IPS-11a (cell line): Measurements from ENCODE around the gene MAN2A2.
"Not testable (repeated sequence)": the region's sequence is repeated elsewhere in the genome, so short reads cannot be mapped to it uniquely, and the experiment has no call there.

Experiments
- H3K4me3 ChIP-seq: one replicate; pipeline ENCODE4 v1.5.1; 2013; ENCODE audit warnings: low read depth, low read length, control low read depth

Gene MAN2A2

GRCh38 chr15:90883526-90883975, 19.6 kb upstream of the MAN2A2 start:
- H3K4me3 ChIP-seq, result no peak overlapping the region

GRCh38 chr15:90883976-90884718, 19.0 kb upstream of the MAN2A2 start, which contains the start of gene FES:
FES (plus strand) TSS chr15:90884504; CDS start chr15:90885046, 542 bp downstream.
- no peak within 1 kb of the TSS for H3K4me3 ChIP-seq

GRCh38 chr15:90884719-90885431, 18.2 kb upstream of the MAN2A2 start:
- no peak overlapping the region for H3K4me3 ChIP-seq

- no peak overlapping the region for H3K4me3 ChIP-seq
Measured at GRCh38 chr15:90885432-90886290, 17.4 kb upstream of the MAN2A2 start.

GRCh38 chr15:90886291-90886614, 16.8 kb upstream of the MAN2A2 start:
- no peak overlapping the region for H3K4me3 ChIP-seq

GRCh38 chr15:90887037-90887481, 16.0 kb upstream of the MAN2A2 start:
- no peak overlapping the region for H3K4me3 ChIP-seq

GRCh38 chr15:90889313-90889730, 13.8 kb upstream of the MAN2A2 start:
- H3K4me3 ChIP-seq, result no peak overlapping the region

- no peak overlapping the region for H3K4me3 ChIP-seq
Measured at GRCh38 chr15:90889736-90890456, 13.2 kb upstream of the MAN2A2 start.

- H3K4me3 ChIP-seq, result no peak overlapping the region
Measured at GRCh38 chr15:90890839-90891238, 12.3 kb upstream of the MAN2A2 start.

- no peak overlapping the region for H3K4me3 ChIP-seq
Measured at GRCh38 chr15:90891346-90891949, 11.7 kb upstream of the MAN2A2 start.

GRCh38 chr15:90892023-90892422, 11.1 kb upstream of the MAN2A2 start:
- no peak overlapping the region for H3K4me3 ChIP-seq

- H3K4me3 ChIP-seq, result no peak overlapping the region
Measured at GRCh38 chr15:90892498-90893174, 10.5 kb upstream of the MAN2A2 start.

GRCh38 chr15:90893175-90894090, 9.7 kb upstream of the MAN2A2 start:
- H3K4me3 ChIP-seq, result no peak overlapping the region

GRCh38 chr15:90895571-90896117, 7.5 kb upstream of the MAN2A2 start:
- no peak overlapping the region for H3K4me3 ChIP-seq

GRCh38 chr15:90897131-90897655, 5.9 kb upstream of the MAN2A2 start:
- not testable (repeated sequence) for H3K4me3 ChIP-seq

- peak overlapping the region; percentile 65 for H3K4me3 ChIP-seq
Measured at GRCh38 chr15:90901175-90902039, 1.7 kb upstream of the MAN2A2 start.
